Hepatic stellate cell (primary cell): ENCODE results near the gene NDFIP2.
"Not testable (repeated sequence)": the region's sequence is repeated elsewhere in the genome, so short reads cannot be mapped to it uniquely, and the experiment has no call there.

Experiments used
- DNase-seq: peaks from one replicate; pipeline ENCODE4 v3.0.0; 2011; ENCODE audit warnings: low spot score

Gene NDFIP2

GRCh38 chr13:79534596-79534995 is 53.6 kb downstream of the NDFIP2 start:
- DNase-seq: no peak

DNA sequence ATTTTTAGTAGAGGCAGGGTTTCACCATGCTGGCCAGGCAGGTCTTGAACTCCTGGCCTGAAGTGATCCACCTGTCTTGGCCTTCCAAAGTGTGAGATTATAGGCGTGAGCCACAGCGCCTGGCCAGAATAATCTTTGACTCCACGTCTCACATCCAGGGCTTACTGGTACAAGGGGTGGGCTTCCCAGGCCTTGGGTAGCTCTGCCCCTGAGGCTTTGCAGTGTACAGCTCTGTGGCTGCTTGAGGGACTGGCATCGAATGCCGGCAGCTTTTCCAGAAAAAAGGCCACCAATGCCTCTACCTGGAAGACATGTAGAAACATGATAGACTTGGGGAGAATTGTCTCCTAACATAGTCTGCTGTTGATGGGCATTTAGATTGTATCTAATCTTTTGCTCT is 57.8 kb downstream of the NDFIP2 start:
- DNase-seq: no peak

- no peak for DNase-seq
Observed at GRCh38 chr13:79540504-79540903, 59.5 kb downstream of the NDFIP2 start.

DNA sequence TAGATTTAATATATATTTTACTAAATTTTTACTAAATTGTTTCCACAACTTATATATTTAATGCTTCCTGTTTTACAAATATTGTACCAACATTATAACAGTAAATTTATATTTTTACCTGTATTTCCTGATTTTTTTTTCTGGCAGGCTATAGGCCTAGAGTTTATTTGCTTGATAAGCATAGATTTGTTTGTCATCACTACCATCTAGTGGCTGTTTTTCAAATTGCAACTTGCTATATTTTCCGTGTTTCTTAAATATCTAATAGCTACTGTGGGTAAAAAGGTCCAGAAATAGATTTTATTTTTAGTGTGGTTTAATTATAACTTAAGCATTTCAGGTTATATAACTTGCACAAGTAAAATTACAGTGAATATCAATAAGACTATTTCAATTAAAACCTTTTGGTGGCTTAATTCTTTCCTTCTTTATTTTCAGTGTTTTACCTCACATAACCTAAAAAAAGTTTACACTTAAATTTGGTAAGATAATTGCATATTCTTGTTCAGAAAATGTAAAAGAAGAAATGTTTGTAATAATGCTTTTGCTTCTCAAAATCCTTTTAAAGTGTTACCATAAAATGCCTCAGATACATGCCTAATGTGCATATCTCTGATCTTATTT is 60.6 kb downstream of the NDFIP2 start:
- DNase-seq: no peak

DNA sequence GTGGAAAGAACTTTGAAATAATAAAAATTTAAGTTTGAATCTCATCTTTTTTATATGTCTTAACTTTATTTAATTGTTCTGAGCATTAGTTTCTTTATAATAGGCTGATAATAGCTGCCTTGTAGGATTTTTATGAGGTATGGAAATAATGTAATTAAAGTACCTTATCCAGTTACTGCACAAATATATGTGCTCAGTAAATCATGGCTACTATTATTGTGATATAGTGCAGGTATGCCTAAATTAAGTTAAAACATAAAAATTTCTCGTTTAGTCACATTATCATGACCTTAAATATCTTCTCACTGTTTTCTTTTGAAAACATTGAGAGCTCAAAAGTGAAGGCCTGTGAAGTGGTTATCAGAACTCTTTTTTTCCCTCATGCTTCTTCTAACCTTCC is 62.9 kb downstream of the NDFIP2 start:
- no peak for DNase-seq

- no peak for DNase-seq
Observed at GRCh38 chr13:79547211-79548195, 66.5 kb downstream of the NDFIP2 start.

GRCh38 chr13:79548902-79549301 is 67.9 kb downstream of the NDFIP2 start:
- DNase-seq: no peak

GRCh38 chr13:79549355-79550106 is 68.6 kb downstream of the NDFIP2 start:
- peak; percentile 2 for DNase-seq

DNA sequence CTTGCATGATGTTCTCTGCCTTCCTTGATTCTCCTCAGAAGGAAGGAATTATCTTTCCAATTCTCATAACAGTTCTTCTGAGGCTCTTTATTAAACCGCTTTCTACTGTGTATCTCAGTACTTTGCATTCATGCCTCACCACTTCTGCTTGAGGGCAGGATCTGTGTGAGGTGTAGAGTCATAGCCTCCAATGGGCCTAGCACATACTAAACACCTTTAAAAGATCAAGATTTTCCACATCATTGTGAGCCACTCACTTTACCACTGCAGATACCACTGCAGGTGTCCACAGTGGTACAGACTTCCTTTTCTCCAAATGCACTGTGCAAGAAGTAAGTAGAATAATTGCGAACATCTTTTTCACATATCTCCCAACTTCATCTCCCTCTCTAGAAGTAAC is 76.7 kb downstream of the NDFIP2 start:
- DNase-seq: no peak

DNA sequence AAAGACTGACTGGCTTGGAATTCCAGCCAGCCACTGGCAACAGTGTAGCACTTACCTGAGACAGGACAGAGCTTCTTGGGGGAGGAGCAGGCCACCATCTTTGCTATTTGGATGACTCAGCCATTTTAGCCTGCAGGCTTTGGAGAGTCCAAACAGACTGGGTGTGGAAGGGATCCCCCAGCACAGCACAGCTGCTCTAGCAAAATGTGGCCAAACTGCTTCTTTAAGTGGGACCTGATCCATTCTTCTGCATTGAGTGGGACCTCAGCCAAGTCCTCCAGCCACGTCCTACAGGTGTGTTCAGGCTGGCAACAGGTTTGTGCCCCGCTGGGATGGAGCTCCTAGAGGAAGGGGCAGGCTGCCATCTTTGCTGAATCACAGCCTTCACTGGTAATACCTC is 80.0 kb downstream of the NDFIP2 start:
- no peak for DNase-seq

DNA sequence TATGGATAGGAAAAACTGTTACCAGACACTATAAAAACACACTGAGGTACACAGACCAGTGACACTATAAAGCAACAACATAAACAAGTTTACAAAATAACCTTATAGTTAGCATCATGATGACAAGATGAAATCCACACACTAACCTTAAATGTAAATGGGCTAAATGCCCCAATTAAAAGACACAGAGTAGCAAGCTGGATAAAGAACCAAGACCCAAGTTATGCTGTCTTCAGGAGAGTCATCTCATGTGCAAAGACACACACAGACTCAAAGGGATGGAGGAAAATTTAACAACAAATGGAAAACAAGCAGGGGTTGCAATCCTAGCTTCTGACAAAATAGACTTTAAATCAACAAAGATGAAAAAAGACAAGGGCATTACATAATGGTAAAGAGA is 81.6 kb downstream of the NDFIP2 start:
- no peak for DNase-seq

DNA sequence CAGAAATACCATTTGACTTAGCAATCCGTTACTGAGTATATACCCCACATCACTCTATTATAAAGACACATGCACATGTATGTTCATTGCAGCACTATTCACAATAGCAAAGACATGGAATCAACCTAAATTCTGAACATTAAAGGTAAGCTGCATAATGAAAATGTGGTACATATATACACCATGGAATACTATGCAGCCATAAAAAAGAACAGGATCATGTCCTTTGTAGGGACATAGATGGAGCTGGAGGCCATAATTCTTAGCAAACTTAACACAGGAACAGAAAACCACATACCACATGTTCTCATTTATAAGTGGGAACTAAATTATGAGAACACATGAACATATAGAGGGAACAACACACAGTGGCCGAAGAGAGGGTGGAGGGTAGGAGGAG is 85.2 kb downstream of the NDFIP2 start:
- DNase-seq: no peak

DNA sequence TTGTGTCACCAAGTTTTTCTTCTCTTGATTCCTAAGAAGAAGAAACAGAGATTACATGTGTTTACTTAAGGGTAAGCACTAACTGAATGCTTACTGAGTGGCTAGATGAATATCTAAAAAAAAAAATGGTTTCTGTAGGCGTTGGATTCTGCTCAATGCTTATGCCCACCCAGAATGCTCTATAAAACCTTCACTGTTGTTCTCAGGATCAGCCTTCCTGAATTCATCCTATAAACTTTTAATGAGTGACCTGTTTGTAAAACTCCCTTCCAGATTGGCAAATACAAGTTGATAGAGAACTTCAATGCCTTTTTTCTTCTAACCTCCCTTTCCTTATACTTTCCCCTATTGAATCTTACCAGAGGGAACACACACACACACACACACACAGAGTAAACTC is 90.2 kb downstream of the NDFIP2 start:
- DNase-seq: no peak

GRCh38 chr13:79573892-79574291 is 92.9 kb downstream of the NDFIP2 start:
- not testable (repeated sequence) for DNase-seq

DNA sequence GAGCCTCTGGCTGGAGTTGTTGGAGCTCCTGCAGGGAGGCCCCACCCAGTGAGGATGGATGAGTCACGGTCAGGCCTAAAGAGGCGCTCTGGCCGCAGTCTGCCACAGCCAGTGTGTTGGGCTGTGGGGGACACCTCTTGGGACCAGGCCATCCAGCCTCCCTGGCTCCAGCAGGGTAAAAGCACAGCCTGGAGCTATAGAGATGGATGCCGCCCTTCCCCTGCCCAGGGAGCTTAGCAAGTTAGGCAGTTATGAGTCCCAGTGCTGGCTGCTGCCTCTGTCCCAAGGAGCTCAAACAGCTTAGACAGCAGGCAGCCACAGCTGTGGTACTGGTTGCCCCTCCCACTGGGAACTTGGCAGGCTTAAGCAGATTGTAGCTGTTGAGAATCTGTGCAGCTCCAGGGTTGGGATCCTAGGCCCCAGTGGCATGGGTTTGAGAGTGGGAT is 100.9 kb downstream of the NDFIP2 start:
- DNase-seq: no peak

- DNase-seq: no peak
Observed at GRCh38 chr13:79582896-79583295, 101.9 kb downstream of the NDFIP2 start.

GRCh38 chr13:79585033-79585432 is 104.1 kb downstream of the NDFIP2 start:
- no peak for DNase-seq

- DNase-seq: no peak
Observed at GRCh38 chr13:79589603-79590393, 108.8 kb downstream of the NDFIP2 start.

- DNase-seq: no peak
Observed at GRCh38 chr13:79590394-79590676, 109.4 kb downstream of the NDFIP2 start.

- DNase-seq: no peak
Observed at GRCh38 chr13:79591493-79591892, 110.5 kb downstream of the NDFIP2 start.

DNA sequence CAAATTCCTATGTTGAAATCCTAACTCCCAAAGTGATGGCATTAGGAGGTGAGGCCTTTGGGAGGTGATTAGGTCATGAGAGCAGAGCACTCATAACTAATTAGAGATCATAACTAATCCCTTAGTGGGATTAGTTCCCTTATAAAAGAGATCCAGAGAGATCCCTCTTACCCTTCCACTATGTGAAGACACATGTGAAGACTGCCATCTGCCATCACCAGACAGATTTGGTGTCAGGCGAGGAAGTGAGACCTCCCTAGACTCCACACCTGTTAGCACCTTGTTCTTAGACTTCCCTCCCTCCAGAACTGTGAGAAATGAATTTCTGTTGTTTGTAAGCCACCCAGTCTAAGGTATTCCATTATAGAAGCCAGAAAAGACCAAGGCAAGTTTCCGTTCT is 112.2 kb downstream of the NDFIP2 start:
- DNase-seq: no peak

GRCh38 chr13:79593641-79594275 is 112.8 kb downstream of the NDFIP2 start:
- DNase-seq: no peak
